ENCODE results near the gene MSI2.

MSI2 gene

DNA sequence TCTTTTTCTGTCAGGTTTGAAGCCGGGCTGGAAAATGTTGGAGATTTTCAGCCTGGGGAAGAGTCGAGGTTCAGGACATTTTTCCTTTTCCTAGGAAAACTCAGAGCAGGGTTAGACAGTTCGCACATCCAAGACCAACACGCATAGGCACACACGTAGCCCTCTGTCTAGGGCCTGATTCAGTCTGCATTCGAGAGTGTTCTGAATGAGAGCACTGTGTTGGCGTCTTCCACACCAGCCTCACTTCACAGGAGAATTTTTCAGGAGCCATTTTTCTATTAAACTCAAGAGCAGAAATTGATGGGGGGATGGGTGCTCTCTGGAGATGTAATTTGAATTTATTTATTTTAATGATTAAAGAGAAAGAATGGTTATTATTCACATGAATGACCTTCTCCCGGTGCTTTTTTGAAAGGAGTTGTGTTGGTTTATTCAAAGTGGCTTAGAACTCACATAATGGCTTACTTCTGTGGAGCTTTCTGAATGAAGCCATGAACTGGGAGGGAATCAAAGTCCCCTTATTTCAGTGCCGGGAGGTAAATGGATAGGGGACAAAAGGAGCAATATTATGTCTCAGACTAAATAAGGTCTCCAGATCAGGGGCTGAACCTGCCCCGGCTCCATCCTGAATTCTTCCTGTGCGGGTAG, 294.5 kb downstream of the MSI2 start:
- TF ChIP-seq, protein P1, sequence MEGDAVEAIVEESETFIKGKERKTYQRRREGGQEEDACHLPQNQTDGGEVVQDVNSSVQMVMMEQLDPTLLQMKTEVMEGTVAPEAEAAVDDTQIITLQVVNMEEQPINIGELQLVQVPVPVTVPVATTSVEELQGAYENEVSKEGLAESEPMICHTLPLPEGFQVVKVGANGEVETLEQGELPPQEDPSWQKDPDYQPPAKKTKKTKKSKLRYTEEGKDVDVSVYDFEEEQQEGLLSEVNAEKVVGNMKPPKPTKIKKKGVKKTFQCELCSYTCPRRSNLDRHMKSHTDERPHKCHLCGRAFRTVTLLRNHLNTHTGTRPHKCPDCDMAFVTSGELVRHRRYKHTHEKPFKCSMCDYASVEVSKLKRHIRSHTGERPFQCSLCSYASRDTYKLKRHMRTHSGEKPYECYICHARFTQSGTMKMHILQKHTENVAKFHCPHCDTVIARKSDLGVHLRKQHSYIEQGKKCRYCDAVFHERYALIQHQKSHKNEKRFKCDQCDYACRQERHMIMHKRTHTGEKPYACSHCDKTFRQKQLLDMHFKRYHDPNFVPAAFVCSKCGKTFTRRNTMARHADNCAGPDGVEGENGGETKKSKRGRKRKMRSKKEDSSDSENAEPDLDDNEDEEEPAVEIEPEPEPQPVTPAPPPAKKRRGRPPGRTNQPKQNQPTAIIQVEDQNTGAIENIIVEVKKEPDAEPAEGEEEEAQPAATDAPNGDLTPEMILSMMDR (conservative IDR thresholded peaks at IDR 0.05; ENCODE audit: low read depth, low read length), result no peak
- DNase-seq (ENCODE audit: low read depth), result no peak
- H3K4me3 ChIP-seq (ENCODE audit: low read depth, low read length), result no peak overlapping the region

DNA sequence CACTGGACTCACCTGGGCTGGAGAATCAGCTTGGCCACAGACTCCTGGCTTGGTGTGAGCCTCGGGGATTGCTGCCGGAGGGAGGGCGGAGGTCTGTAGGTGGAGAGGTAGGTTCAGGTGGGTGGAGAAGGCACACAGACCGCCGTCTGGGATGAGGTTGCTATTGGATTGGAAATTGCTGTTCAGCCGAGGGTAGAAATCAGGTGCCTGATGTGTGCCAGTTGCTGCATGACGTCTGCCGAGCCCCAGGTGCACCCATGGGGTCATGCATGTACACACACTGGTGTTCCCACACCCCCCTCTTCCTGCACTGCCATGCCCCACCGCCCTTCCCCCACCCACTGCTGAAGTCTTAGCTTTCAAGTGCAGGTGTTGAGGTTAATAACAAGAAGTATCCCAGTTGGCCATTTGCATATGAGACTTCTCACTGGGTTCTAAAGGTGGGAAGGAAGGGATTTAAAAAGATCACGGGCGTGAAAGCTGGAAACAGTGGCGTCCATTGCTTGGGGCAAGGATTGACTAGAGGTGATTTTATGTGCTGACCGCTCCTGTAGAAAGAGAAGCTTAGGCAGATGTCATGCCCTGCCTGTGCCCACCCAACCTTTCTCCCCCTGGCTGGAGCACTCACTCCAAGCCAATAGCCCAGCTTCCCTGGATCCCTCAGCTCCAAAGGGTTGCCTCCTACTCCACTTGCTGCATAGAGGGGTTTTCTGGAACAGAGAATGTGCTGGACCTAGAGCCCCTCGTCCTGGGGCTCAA, 295.2 kb downstream of the MSI2 start:
- DNase-seq (ENCODE audit: low read depth), result no peak
- TF ChIP-seq, protein P1 (conservative IDR thresholded peaks at IDR 0.05; ENCODE audit: low read depth, low read length), result no peak
- no peak overlapping the region for H3K4me3 ChIP-seq (ENCODE audit: low read depth, low read length)

DNA sequence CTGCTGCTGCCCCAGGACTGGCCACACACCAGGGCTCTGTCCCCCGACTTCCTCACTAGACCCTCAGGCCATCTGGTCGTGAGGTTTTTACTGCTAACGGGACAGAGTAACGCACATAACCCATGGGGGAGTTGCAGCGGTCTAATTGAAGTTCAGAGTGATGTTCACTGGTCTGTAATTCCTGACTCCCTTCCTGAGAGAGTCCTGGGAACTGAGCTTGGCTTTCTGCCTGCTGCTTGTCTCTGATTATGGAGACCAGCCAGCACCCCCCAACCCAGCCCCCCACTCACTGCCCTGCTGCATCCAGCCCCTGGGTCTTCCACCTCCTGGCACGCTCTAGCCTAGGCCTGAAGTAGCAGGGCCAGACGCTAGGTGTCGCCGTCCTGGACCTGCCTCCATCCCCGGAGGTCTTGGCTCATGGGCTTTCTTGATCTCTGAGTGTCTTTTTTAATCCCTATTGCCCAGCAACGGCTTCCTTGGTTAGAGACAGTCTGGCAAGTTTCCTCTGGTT, 295.8 kb downstream of the MSI2 start:
- peak; percentile 57 for DNase-seq (ENCODE audit: low read depth)
- no peak overlapping the region for H3K4me3 ChIP-seq (ENCODE audit: low read depth, low read length)
- TF ChIP-seq, protein P1 (conservative IDR thresholded peaks at IDR 0.05; ENCODE audit: low read depth, low read length), result peak; percentile 82

DNA sequence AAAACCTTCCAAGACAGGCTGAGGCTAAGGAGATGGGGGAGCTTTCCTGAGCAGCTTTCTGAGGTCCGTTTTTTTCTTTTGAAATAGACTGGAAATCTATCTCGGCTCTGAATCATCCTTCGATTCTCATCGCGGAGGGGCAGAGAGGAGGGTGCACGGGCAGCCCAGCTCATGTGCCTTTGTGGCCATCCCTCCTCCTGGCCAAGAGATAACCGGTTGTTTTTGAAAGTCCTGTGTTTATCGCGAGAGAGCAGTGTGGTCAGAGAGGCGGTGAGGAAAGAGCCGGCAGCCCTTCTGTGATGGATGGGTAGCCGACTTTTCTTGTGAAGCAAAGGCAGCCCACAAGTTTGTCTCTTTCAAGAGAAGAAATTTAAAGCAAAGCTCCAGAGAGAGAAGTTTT, 297.2 kb downstream of the MSI2 start:
- peak; percentile 76 for DNase-seq (ENCODE audit: low read depth)
- TF ChIP-seq, protein P1 (conservative IDR thresholded peaks at IDR 0.05; ENCODE audit: low read depth, low read length), result no peak
- H3K4me3 ChIP-seq (ENCODE audit: low read depth, low read length), result no peak overlapping the region

DNA sequence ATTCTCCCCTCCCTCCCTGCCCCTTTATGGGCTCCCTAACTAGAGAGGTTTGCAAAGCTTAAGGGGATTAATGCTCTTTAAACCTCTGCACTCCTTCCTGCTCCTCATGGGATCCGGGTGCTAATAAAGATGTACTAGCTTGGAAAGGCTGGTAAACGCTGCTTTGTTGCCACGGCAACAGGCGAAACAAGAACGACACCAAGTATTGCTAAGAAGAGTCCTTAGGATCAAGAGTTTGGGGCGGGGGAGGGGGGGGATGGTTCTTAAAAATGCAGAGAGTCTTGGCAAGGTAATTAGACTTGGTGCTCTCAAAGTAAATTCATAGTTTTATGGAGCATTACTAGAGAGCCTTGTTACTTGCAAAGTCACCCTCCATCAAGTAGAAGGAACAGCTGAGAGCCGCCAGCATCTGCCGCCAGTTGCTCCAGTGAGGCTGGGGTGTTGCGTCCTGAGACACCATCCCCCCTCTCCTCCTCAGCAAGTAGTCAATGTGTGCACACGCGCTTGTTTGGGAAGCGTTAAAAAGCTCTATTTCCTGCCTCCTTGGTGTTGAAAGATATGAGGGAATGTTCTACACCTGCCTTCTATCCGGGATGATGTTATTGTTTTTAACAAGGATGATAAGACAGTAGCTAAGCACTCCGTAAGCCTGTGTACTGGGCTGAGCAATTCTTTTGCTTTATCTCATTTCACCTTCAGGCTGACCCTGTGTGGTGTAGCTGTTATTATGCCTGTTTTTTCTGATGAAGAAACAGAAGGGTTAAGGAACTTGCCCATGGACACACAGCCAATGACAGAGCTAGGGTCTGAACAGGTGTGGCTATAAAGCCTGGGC, 297.9 kb downstream of the MSI2 start:
- TF ChIP-seq, protein P1 (conservative IDR thresholded peaks at IDR 0.05; ENCODE audit: low read depth, low read length), result no peak
- no peak overlapping the region for H3K4me3 ChIP-seq (ENCODE audit: low read depth, low read length)
- peak; percentile 71 for DNase-seq (ENCODE audit: low read depth)

DNA sequence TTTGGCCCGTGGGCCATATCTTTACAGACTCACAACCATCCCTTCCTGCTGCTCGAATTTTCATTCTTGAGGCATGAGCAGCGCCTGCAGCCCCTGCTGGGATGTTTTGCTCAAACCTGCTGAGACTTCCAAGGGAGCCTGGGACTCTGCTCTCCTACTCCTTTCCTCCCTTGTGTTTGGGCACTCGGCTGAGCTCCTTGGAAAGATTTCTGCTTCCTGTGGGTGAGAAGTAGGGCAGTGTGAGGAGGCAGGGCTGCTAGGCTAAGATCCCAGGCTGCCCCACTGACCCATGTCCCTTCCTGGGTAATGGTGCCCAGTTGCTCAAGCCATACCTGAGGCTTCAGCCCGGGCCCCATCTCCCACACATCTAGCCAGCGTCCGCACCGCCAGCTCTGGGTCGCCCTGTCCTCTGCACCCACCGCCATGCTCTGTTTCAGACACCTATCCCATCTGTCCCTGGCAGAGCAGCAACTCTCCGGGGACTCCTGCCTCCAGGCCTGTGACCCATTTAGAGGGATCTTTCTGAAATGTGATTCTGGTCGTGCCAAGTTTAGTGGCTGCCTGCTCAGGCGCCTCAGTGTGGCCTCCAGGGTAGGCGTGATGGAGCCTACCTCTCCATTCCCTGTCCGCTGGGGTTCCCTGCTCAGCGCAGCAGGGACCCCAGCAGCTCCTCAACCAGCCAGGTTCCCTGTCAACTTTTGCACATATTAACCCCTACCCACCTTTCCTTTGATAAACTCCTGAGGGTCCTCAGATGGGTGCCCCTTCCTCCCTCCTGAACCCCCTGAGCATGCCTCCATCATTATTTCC, 298.7 kb downstream of the MSI2 start:
- no peak overlapping the region for H3K4me3 ChIP-seq (ENCODE audit: low read depth, low read length)
- TF ChIP-seq, protein P1 (conservative IDR thresholded peaks at IDR 0.05; ENCODE audit: low read depth, low read length), result peak; percentile 30
- peak; percentile 57 for DNase-seq (ENCODE audit: low read depth)

All from choroid plexus epithelial cell (primary cell).